H1 (cell line): Measurements from ENCODE around the gene ADAT3. TPM values are rescaled to one million over a fixed set of nuclear protein-coding genes. Genes with fewer than 3 reads are reported as not detected.

Experiments used
- CTCF ChIA-PET: fragments of 300-600 bp; sonication (Branson Sonifier 250); formaldehyde crosslinking; loops from one replicate; lab custom pipeline; 2021; ENCODE audit not compliant: partially characterized antibody; lab: Charles Lee
- POLR2A ChIA-PET: fragments of 300-600 bp; sonication (Branson Sonifier 250); formaldehyde crosslinking; loops from one replicate; lab custom pipeline; 2021; ENCODE audit warnings: inconsistent platforms; ENCODE audit not compliant: partially characterized antibody; lab: Charles Lee
- DNase-seq, 2 experiments: peaks; one replicate each; pipeline versions ENCODE4 v3.0.0 to v3.0.0-alpha.2; 2010 to 2022; ENCODE audit warnings: low spot score in 2 of 2, low read depth in 1 of 2, mixed read lengths in 1 of 2
- FAIRE-seq: peaks from 2 replicates; lab custom pipeline; 2011; peaks lifted over from hg19 to GRCh38; lab: Jason Lieb, UNC
- H2AFZ ChIP-seq: 2 replicates; pipeline ENCODE4 v1.8.1; 2012; ENCODE audit warnings: low read length, inconsistent platforms
- H2AK5ac ChIP-seq: 2 replicates; pipeline ENCODE4 v1.6.1; 2013; ENCODE audit warnings: low read depth, low read length
- H2BK120ac ChIP-seq: replicated peaks from 2 replicates; pipeline ENCODE3; 2013; ENCODE audit warnings: low read depth, low read length, inconsistent platforms
- H2BK12ac ChIP-seq: 2 replicates; pipeline ENCODE4 v1.6.1; 2013; ENCODE audit warnings: low read depth, low read length
- H2BK15ac ChIP-seq: 2 replicates; pipeline ENCODE4 v1.6.1; 2013; ENCODE audit warnings: low read length
- H2BK20ac ChIP-seq: 2 replicates; pipeline ENCODE4 v1.6.1; 2013; ENCODE audit warnings: low read length
- H2BK5ac ChIP-seq: 2 replicates; pipeline ENCODE4 v1.6.1; 2013; ENCODE audit warnings: low read depth, low read length
- H3K14ac ChIP-seq: 2 replicates; pipeline ENCODE4 v1.6.1; 2013; ENCODE audit warnings: inconsistent platforms; ENCODE audit not compliant: insufficient read length
- H3K18ac ChIP-seq: 2 replicates; pipeline ENCODE4 v1.6.1; 2013; ENCODE audit warnings: low read length; ENCODE audit errors: extremely low read depth
- H3K23ac ChIP-seq: 2 replicates; pipeline ENCODE4 v1.6.1; 2013; ENCODE audit warnings: inconsistent platforms; ENCODE audit not compliant: insufficient read length
- H3K23me2 ChIP-seq: 2 replicates; pipeline ENCODE4 v1.6.1; 2013; ENCODE audit warnings: low read depth, low read length
- H3K27ac ChIP-seq: 2 replicates; pipeline ENCODE4 v1.6.1; 2011; ENCODE audit warnings: low read depth, low read length, inconsistent platforms
- H3K27me3 ChIP-seq, 4 experiments: replicated peaks in 1 of 4; 1 replicate in 1 of 4; 2 replicates in 3 of 4; pipeline versions ENCODE4 v1.6.1 to v1.8.1; 2011 to 2013; ENCODE audit warnings: low read length in 3 of 4, mild to moderate bottlenecking in 3 of 4, inconsistent platforms in 2 of 4, mixed read lengths in 2 of 4, moderate library complexity in 1 of 4; ENCODE audit not compliant: control insufficient read depth in 3 of 4, insufficient read depth in 3 of 4; ENCODE audit errors: extremely low read depth in 1 of 4
- H3K36me3 ChIP-seq, 4 experiments: 2 replicates each; pipeline versions ENCODE4 v1.6.1 to v1.8.1; 2011 to 2013; ENCODE audit warnings: mild to moderate bottlenecking in 4 of 4, low read length in 3 of 4, moderate library complexity in 2 of 4, control low read depth in 1 of 4, inconsistent platforms in 1 of 4; ENCODE audit not compliant: insufficient read depth in 4 of 4, control insufficient read depth in 2 of 4
- H3K4ac ChIP-seq: replicated peaks from 2 replicates; pipeline ENCODE3; 2013; ENCODE audit warnings: low read length, low read depth, mixed read lengths, inconsistent platforms; ENCODE audit not compliant: insufficient read length
- H3K4me1 ChIP-seq, 4 experiments: replicated peaks in 1 of 4; 1 replicate in 1 of 4; 2 replicates in 3 of 4; pipeline versions ENCODE4 v1.6.1 to v1.8.1; 2011 to 2013; ENCODE audit warnings: low read length in 3 of 4, inconsistent platforms in 2 of 4, mixed read lengths in 1 of 4; ENCODE audit not compliant: insufficient read depth in 4 of 4, control insufficient read depth in 3 of 4
- H3K4me2 ChIP-seq, 2 experiments: 2 replicates each; pipeline versions ENCODE4 v1.6.1 to v1.8.1; 2011 to 2013; ENCODE audit warnings: low read depth in 2 of 2, low read length in 2 of 2, control low read depth in 1 of 2, inconsistent platforms in 1 of 2, mild to moderate bottlenecking in 1 of 2; ENCODE audit not compliant: insufficient read depth in 1 of 2
- H3K4me3 ChIP-seq, 4 experiments: fragments of 200-600, 300-600 bp in 1 of 4; sonication (generic), shearing (Covaris generic), sonication (Bioruptor Twin) in 1 of 4; 2 replicates each; pipeline versions ENCODE4 v1.5.1 to v1.8.1; 2011 to 2016; ENCODE audit warnings: low read length in 4 of 4, low read depth in 3 of 4, control low read depth in 2 of 4, inconsistent platforms in 2 of 4, mild to moderate bottlenecking in 2 of 4, mixed read lengths in 1 of 4, moderate library complexity in 1 of 4; ENCODE audit not compliant: insufficient read depth in 2 of 4; ENCODE audit errors: extremely low read depth in 1 of 4
- H3K56ac ChIP-seq: replicated peaks from 2 replicates; pipeline ENCODE3; 2013; ENCODE audit warnings: low read depth, mild to moderate bottlenecking, mixed read lengths, low read length, inconsistent platforms; ENCODE audit not compliant: insufficient read length
- H3K79me1 ChIP-seq: 2 replicates; pipeline ENCODE4 v1.6.1; 2013; ENCODE audit warnings: low read depth, low read length, control low read depth
- H3K79me2 ChIP-seq, 2 experiments: 2 replicates each; pipeline versions ENCODE4 v1.6.1 to v1.8.1; 2012 to 2013; ENCODE audit warnings: low read length in 2 of 2, mild to moderate bottlenecking in 2 of 2, inconsistent platforms in 1 of 2; ENCODE audit not compliant: insufficient read depth in 2 of 2, control insufficient read depth in 1 of 2
- H3K9ac ChIP-seq, 4 experiments: replicated peaks in 1 of 4; 1 replicate in 1 of 4; 2 replicates in 3 of 4; pipeline versions ENCODE4 v1.6.1 to v1.8.1; 2011 to 2013; ENCODE audit warnings: low read depth in 3 of 4, low read length in 3 of 4, control low read depth in 2 of 4, mild to moderate bottlenecking in 2 of 4, moderate library complexity in 2 of 4, inconsistent platforms in 1 of 4; ENCODE audit errors: extremely low read depth in 1 of 4
- H3K9me3 ChIP-seq, 2 experiments: 2 replicates each; pipeline versions ENCODE4 v1.6.1 to v1.8.1; 2012 to 2013; ENCODE audit warnings: mild to moderate bottlenecking in 2 of 2, moderate library complexity in 2 of 2, control low read depth in 1 of 2, inconsistent platforms in 1 of 2, low read depth in 1 of 2, low read length in 1 of 2, mixed read lengths in 1 of 2; ENCODE audit not compliant: insufficient read depth in 2 of 2
- H4K20me1 ChIP-seq, 2 experiments: replicated peaks in 1 of 2; 2 replicates each; pipeline versions ENCODE3 to v1.8.1; 2011 to 2013; ENCODE audit warnings: inconsistent platforms in 2 of 2, low read length in 2 of 2, mild to moderate bottlenecking in 1 of 2; ENCODE audit not compliant: insufficient read depth in 2 of 2, control insufficient read depth in 1 of 2
- H4K5ac ChIP-seq: 2 replicates; pipeline ENCODE4 v1.6.1; 2013; ENCODE audit warnings: low read length, low read depth, mixed read lengths, inconsistent platforms; ENCODE audit not compliant: insufficient read length
- H4K8ac ChIP-seq: 2 replicates; pipeline ENCODE4 v1.8.0; 2013; ENCODE audit warnings: mild to moderate bottlenecking, moderate library complexity, low read length, inconsistent platforms; ENCODE audit not compliant: insufficient read depth; ENCODE audit errors: extremely low read depth
- H4K91ac ChIP-seq: replicated peaks from 2 replicates; pipeline ENCODE3; 2013; ENCODE audit warnings: low read length, mixed read lengths, inconsistent platforms; ENCODE audit not compliant: insufficient read length
- BACH1 ChIP-seq: IDR thresholded peaks from 2 replicates; pipeline ENCODE4 v1.6.1; 2012; ENCODE audit warnings: low read length, improper control_type of control experiment
- BRCA1 ChIP-seq: IDR thresholded peaks from 2 replicates; pipeline ENCODE4 v1.6.1; 2012; ENCODE audit warnings: low read depth, low read length, improper control_type of control experiment
- CHD1 ChIP-seq: IDR thresholded peaks from 2 replicates; pipeline ENCODE4 v1.6.1; 2012; ENCODE audit warnings: low read depth, low read length, improper control_type of control experiment
- CHD2 ChIP-seq: IDR thresholded peaks from 2 replicates; pipeline ENCODE4 v1.6.1; 2012; ENCODE audit warnings: low read length, improper control_type of control experiment
- CTBP2 ChIP-seq: IDR thresholded peaks from 2 replicates; pipeline ENCODE4 v1.7.0; 2011; ENCODE audit warnings: borderline replicate concordance, mild to moderate bottlenecking, moderate library complexity, mixed read lengths, low read length; ENCODE audit not compliant: insufficient read depth, insufficient read length
- FOSL1 ChIP-seq: IDR thresholded peaks from 2 replicates; pipeline ENCODE4 v1.6.1; 2011; ENCODE audit warnings: mild to moderate bottlenecking, low read depth, low read length, moderate library complexity; ENCODE audit not compliant: insufficient read depth
- JUND ChIP-seq: IDR thresholded peaks from 2 replicates; pipeline ENCODE4 v1.6.1; 2011; ENCODE audit warnings: mild to moderate bottlenecking, improper control_type of control experiment, low read length
- PHF8 ChIP-seq: fragments of 200-600 bp; sonication (generic); conservative IDR thresholded peaks from 2 replicates; pipeline ENCODE4 v1.7.1; 2012; ENCODE audit warnings: low read depth, mild to moderate bottlenecking, inconsistent platforms, low read length, moderate library complexity
- RAD21 ChIP-seq, 2 experiments: IDR thresholded peaks in 1 of 2; conservative IDR thresholded peaks in 1 of 2; 2 replicates each; pipeline ENCODE4 v1.6.1; 2011; ENCODE audit warnings: low read depth in 2 of 2, low read length in 2 of 2, improper control_type of control experiment in 1 of 2, inconsistent platforms in 1 of 2, mild to moderate bottlenecking in 1 of 2, moderate library complexity in 1 of 2
- SAP30 ChIP-seq: fragments of 300-600 bp; sonication (generic); IDR thresholded peaks from 2 replicates; pipeline ENCODE4 v1.7.1; 2012; ENCODE audit warnings: low read length, moderate library complexity, mild to moderate bottlenecking, inconsistent platforms; ENCODE audit not compliant: insufficient read depth, insufficient replicate concordance
- SP1 ChIP-seq: IDR thresholded peaks from 2 replicates; pipeline ENCODE4 v1.6.1; 2011; ENCODE audit warnings: low read depth, low read length
- SRF ChIP-seq: IDR thresholded peaks from 2 replicates; pipeline ENCODE4 v1.6.1; 2011; ENCODE audit warnings: mild to moderate bottlenecking, low read depth, low read length, moderate library complexity
- YY1 ChIP-seq: IDR thresholded peaks from 2 replicates; pipeline ENCODE4 v1.6.1; 2011; ENCODE audit warnings: low read depth, mild to moderate bottlenecking, low read length
- WGBS, 2 experiments: shearing (Covaris generic) in 1 of 2; methylation state at CpG; one replicate each; pipeline versions ENCODE4 v1.1.6 to v1.1.7; 2013 to 2015; ENCODE audit warnings: low lambda C conversion rate in 2 of 2, mixed read lengths in 2 of 2, inconsistent platforms in 1 of 2, low coverage in 1 of 2, missing lambda C conversion rate in 1 of 2; ENCODE audit not compliant: insufficient replicate concordance in 2 of 2, insufficient coverage in 1 of 2, insufficient read length in 1 of 2; ENCODE audit errors: extremely low coverage in 1 of 2, missing lambda C conversion rate in 1 of 2; 5-methylcytosine and 5-hydroxymethylcytosine counted together
- polyA plus RNA-seq, 7 experiments: library from polyadenylated mRNA; depleted of rRNA in 3 of 7; stranded (reverse) in 5 of 7; unstranded in 2 of 7; fragments of >200 nt in 5 of 7; fragments of 200-250 nt in 2 of 7; gene quantifications; 1 replicate in 5 of 7; 2 replicates in 1 of 7; 4 replicates in 1 of 7; pipeline versions ENCODE4 v1.2.1 to v1.2.3, GENCODE V29; 2011 to 2013; ENCODE audit warnings: missing spikeins in 2 of 7, mixed read lengths in 2 of 7
- total RNA-seq: library from RNA; stranded (reverse); fragmentation: NEBNext Ultra II Directional; extraction: Animal tissue kit (Norgen Biotek cat#: 25700); gene quantifications from 2 replicates; pipeline ENCODE4 v1.2.1, GENCODE V29; 2021
- TF ChIP-seq, protein P1 (sequence below): IDR thresholded peaks from 2 replicates; pipeline ENCODE4 v1.6.1; 2012; ENCODE audit warnings: inconsistent platforms

Gene ADAT3
- total and polyA plus RNA-seq, 2 of the 8 experiments (the other 6 are each of a cell fraction or from before 2014, with no cell fraction given): 5.4 to 10.8 TPM

DNA sequence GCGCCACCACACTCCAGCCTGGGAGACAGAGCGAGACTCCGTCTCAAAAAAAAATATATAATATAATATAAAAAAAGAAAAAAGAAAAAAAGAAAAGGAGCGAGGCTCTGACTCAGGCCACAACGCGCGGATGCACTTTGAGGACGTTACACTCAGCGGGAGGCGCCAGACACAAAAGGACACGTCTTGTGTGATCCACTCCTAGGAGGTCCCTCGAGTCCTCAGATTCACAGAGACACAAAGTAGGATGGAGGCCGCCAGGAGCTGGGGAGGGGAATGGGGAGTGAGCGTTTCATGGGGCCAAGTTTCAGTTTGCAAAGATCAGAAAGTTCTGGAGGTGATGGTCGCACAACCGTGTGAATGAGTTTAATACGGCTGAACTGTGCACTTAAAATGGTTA, 11.4 kb upstream of the ADAT3 start:
- H3K9ac ChIP-seq: no peak overlapping the region
- no peak overlapping the region for H3K18ac ChIP-seq
- H4K8ac ChIP-seq: no peak overlapping the region
- no peak overlapping the region for H3K4me2 ChIP-seq
- no peak overlapping the region for H2AFZ ChIP-seq
- H3K9me3 ChIP-seq: no peaks in the 10 kb centered on the region
- no peaks in the 10 kb centered on the region; a peak in 1 of 7 replicates for H3K4me1 ChIP-seq
- no peak for DNase-seq
- H3K27me3 ChIP-seq: no peaks in the 10 kb centered on the region; a peak in 1 of 7 replicates
- POLR2A ChIA-PET: interaction anchor here (0.7 to 1.0 kb wide), 2 partner anchors 12 to 38 kb away, joined by 3 to 4 read pairs; partner anchors contain the start of genes ADAT3 and SCAMP4
- no peak overlapping the region for H2AK5ac ChIP-seq
- H3K23ac ChIP-seq: no peak overlapping the region
- no peaks in the 10 kb centered on the region for H3K36me3 ChIP-seq
- H3K4ac ChIP-seq: no peak overlapping the region
- H3K4me3 ChIP-seq: no peak overlapping the region
- 80% methylated on average over 17 of the region's 17 CpGs; no CpG with 5 or more reads in 1 of the 2 experiments for WGBS, 2 experiments
- CTCF ChIA-PET: interaction anchor here (0.8 to 2.0 kb wide), 2 partner anchors 18 to 36 kb away, joined by 4 to 9 read pairs; no protein-coding TSS in a partner anchor
- H2BK120ac ChIP-seq: no peak overlapping the region
- H4K91ac ChIP-seq: no peak overlapping the region
- no peaks in the 10 kb centered on the region for H3K79me2 ChIP-seq
- no peak overlapping the region for H3K27ac ChIP-seq
- no peak for FAIRE-seq
- no peak overlapping the region for H3K56ac ChIP-seq
- H2BK20ac ChIP-seq: no peak overlapping the region
- H2BK5ac ChIP-seq: no peak overlapping the region
- H2BK12ac ChIP-seq: no peak overlapping the region
- no peaks in the 10 kb centered on the region for H3K23me2 ChIP-seq
- H4K5ac ChIP-seq: no peak overlapping the region
- H3K14ac ChIP-seq: no peak overlapping the region
- H3K79me1 ChIP-seq: no peaks in the 10 kb centered on the region
- H2BK15ac ChIP-seq: no peak overlapping the region
- H4K20me1 ChIP-seq: no peaks in the 10 kb centered on the region
- TF ChIP-seq RAD21 (IDR thresholded peaks at IDR 0.05 in 1 of 2, conservative IDR thresholded peaks at IDR 0.05 in 1 of 2; ENCODE audit: low read depth in 2 of 2, low read length in 2 of 2) (no peak), JUND (no peak), FOSL1 (no peak), SRF (no peak), BRCA1 (no peak), SP1 (no peak), SAP30 (no peak), CTBP2 (no peak), CHD2 (no peak), YY1 (no peak), CHD1 (no peak), BACH1 (no peak), PHF8 (no peak)
- TF ChIP-seq, protein P1, sequence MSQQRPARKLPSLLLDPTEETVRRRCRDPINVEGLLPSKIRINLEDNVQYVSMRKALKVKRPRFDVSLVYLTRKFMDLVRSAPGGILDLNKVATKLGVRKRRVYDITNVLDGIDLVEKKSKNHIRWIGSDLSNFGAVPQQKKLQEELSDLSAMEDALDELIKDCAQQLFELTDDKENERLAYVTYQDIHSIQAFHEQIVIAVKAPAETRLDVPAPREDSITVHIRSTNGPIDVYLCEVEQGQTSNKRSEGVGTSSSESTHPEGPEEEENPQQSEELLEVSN: no peak
